ENCODE results near the gene SLC17A3.

SLC17A3 gene

GRCh38 chr6:25874118-25874517 is at the start of gene SLC17A3:
Gene SLC17A3 (minus strand): TSS chr6:25874243. CDS start chr6:25868387, 5,856 bp downstream.
- no peak for FAIRE-seq
- no peak for TF ChIP-seq CTCF (IDR thresholded peaks at IDR 0.05; ENCODE audit: insufficient read depth, missing control alignments)
- DNase-seq (ENCODE audit: insufficient read length, low spot score), result no peak

- TF ChIP-seq CTCF (IDR thresholded peaks at IDR 0.05; ENCODE audit: insufficient read depth, missing control alignments), result no peak
- FAIRE-seq (no peak), DNase-seq (ENCODE audit: insufficient read length, low spot score) (no peak)
These were observed 48.3 kb upstream of the SLC17A3 start for GRCh38 chr6:25922301-25922700.

DNA sequence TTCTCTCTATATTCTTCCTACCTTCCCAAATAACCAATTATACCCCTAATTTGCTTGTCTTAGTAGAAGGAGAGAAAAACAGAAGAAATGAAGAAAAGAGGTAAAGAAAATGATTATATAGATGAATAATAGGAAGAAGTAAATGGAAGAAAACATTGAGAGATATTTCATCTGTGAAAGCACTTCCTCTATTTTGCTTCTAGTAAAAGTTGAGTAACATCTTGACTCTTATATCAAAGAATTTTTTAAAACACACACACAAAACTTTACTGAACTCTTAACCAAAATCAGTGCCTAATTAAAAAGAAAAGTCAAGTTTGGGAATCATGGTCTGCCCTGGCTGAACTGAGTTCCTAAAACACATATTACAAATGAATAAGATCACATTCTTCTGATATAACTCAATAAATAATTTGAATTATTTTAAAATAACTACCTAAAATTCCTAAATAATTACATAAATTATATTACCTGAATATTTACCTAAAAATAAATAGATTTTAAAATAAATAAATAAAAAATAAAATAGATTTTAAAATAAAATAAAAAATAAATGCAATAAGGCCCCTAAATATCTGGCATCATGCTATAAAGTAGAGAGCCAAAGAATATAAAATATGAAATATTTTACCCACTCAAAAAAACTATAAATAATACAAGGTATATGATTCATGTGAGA is 47.6 kb upstream of the SLC17A3 start:
- DNase-seq (ENCODE audit: insufficient read length, low spot score) (no peak), FAIRE-seq (no peak)
- no peak for TF ChIP-seq CTCF (IDR thresholded peaks at IDR 0.05; ENCODE audit: insufficient read depth, missing control alignments)

GRCh38 chr6:25919657-25920056 is 45.6 kb upstream of the SLC17A3 start:
- DNase-seq (ENCODE audit: insufficient read length, low spot score) (no peak), FAIRE-seq (no peak)
- TF ChIP-seq CTCF (IDR thresholded peaks at IDR 0.05; ENCODE audit: insufficient read depth, missing control alignments), result no peak

GRCh38 chr6:25918083-25918683 is 44.1 kb upstream of the SLC17A3 start:
- DNase-seq (ENCODE audit: insufficient read length, low spot score), result no peak
- TF ChIP-seq CTCF (IDR thresholded peaks at IDR 0.05; ENCODE audit: insufficient read depth, missing control alignments), result no peak
- no peak for FAIRE-seq

DNA sequence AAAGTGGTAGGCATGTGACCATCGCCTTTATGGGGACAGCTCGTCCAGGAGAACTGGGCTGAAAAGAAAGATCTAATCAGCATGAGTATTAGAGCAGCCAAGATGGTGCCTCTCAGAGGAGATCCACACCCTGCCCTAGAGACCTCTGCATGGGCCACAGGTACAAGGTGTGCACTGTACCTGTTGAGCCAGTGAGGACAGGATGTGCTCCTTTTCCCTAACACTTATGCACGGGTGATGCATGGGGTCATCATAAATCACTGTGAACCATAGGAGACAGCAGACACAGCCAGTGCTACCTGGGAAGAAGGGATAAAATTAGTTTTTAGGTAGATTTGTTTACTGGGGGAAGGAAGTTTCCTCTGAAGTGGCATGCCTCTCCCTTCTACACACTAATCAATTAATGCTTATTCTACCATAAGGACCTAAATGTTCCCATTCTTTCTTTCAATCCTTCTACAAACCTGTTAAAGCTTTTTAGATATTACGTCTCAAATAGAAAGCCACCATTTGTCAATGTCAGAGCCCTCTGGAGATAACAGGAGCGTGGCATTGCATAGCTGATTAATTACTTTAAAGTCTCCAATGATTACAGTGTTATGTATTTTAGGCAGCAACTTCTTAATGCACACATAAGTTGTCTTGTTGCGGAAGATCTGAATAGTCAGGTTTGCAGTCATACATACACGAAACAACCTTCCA is 42.9 kb upstream of the SLC17A3 start:
- TF ChIP-seq CTCF (IDR thresholded peaks at IDR 0.05; ENCODE audit: insufficient read depth, missing control alignments), result no peak
- FAIRE-seq, result no peak

DNA sequence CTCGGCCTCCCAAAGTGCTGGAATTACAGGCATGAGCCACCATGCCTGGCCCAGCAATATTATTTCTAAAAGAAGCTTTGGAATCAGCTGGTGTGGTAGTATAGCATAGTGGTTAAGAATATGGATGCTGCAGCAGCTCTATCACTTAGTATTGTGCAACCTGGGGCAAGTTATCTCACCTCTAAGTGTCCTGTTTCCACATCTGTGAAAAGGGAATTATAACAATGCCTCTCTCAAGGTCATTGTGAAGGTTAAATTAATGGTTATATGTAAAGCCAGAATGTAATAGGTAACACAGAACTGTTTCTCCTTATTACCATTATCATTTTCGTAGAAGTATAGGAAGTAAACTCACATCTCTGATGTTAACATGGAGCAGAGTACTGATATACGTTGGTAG is 42.3 kb upstream of the SLC17A3 start:
- DNase-seq (ENCODE audit: insufficient read length, low spot score) (no peak), FAIRE-seq (no peak)
- no peak for TF ChIP-seq CTCF (IDR thresholded peaks at IDR 0.05; ENCODE audit: insufficient read depth, missing control alignments)

More for the DNA sequence above, 42.9 kb upstream of the SLC17A3 start:
- no peak for DNase-seq (ENCODE audit: insufficient read length, low spot score)

Data from D721Med (cell line).